Progenitor cell of endocrine pancreas (in vitro differentiated cells): ENCODE data around the gene POU6F1. TPM values are rescaled to one million over a fixed set of nuclear protein-coding genes. Genes with fewer than 3 reads are reported as not detected.

Experiments used
- DNase-seq: peaks from one replicate; pipeline ENCODE4 v3.0.0; 2021; ENCODE audit warnings: low spot score; ENCODE audit not compliant: unreplicated experiment
- H3K27ac Mint-ChIP-seq: 2 replicates; pipeline ENCODE4 v1.8.0; 2021; ENCODE audit warnings: mild to moderate bottlenecking, moderate library complexity, mixed read lengths
- H3K27me3 Mint-ChIP-seq: 2 replicates; pipeline ENCODE4 v1.8.0; 2021; ENCODE audit warnings: mixed read lengths
- H3K36me3 Mint-ChIP-seq: 2 replicates; pipeline ENCODE4 v1.8.0; 2022; ENCODE audit warnings: mixed read lengths; ENCODE audit not compliant: insufficient read depth
- H3K4me1 Mint-ChIP-seq: 2 replicates; pipeline ENCODE4 v1.8.0; 2021; ENCODE audit warnings: low read depth, mixed read lengths
- H3K4me3 Mint-ChIP-seq: 2 replicates; pipeline ENCODE4 v1.8.0; 2021; ENCODE audit warnings: low read depth, mild to moderate bottlenecking, moderate library complexity, mixed read lengths
- H3K9me3 Mint-ChIP-seq: 2 replicates; pipeline ENCODE4 v1.8.0; 2021; ENCODE audit warnings: low read depth, mixed read lengths
- total RNA-seq: library from RNA; stranded (reverse); gene quantifications from 2 replicates; pipeline ENCODE4 v1.2.1, GENCODE V29; 2021
- TF ChIP-seq, protein P1 (sequence below): fragments of 200-600 bp; sonication (generic); IDR thresholded peaks from one replicate; pipeline ENCODE4 v1.5.0; 2021; ENCODE audit warnings: antibody characterized with exemption, mild to moderate bottlenecking; ENCODE audit not compliant: unreplicated experiment

Gene POU6F1
- total RNA-seq, 1 donor from 2014 or later: 8.2 TPM

GRCh38 chr12:51183349-51183748 lies 34.5 kb downstream of the POU6F1 start:
- DNase-seq: no peak
- H3K27ac Mint-ChIP-seq: no peak overlapping the region
- TF ChIP-seq, protein P1, sequence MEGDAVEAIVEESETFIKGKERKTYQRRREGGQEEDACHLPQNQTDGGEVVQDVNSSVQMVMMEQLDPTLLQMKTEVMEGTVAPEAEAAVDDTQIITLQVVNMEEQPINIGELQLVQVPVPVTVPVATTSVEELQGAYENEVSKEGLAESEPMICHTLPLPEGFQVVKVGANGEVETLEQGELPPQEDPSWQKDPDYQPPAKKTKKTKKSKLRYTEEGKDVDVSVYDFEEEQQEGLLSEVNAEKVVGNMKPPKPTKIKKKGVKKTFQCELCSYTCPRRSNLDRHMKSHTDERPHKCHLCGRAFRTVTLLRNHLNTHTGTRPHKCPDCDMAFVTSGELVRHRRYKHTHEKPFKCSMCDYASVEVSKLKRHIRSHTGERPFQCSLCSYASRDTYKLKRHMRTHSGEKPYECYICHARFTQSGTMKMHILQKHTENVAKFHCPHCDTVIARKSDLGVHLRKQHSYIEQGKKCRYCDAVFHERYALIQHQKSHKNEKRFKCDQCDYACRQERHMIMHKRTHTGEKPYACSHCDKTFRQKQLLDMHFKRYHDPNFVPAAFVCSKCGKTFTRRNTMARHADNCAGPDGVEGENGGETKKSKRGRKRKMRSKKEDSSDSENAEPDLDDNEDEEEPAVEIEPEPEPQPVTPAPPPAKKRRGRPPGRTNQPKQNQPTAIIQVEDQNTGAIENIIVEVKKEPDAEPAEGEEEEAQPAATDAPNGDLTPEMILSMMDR: no peak
- H3K4me3 Mint-ChIP-seq: no peak overlapping the region
- no peaks in the 10 kb centered on the region for H3K9me3 Mint-ChIP-seq
- H3K4me1 Mint-ChIP-seq: peaks cover 4% of the 10 kb centered on the region
- no peaks in the 10 kb centered on the region for H3K36me3 Mint-ChIP-seq
- H3K27me3 Mint-ChIP-seq: peaks cover 4% of the 10 kb centered on the region

- no peak overlapping the region for H3K27ac Mint-ChIP-seq
These were observed 36.3 kb downstream of the POU6F1 start for GRCh38 chr12:51181558-51181957.

DNA sequence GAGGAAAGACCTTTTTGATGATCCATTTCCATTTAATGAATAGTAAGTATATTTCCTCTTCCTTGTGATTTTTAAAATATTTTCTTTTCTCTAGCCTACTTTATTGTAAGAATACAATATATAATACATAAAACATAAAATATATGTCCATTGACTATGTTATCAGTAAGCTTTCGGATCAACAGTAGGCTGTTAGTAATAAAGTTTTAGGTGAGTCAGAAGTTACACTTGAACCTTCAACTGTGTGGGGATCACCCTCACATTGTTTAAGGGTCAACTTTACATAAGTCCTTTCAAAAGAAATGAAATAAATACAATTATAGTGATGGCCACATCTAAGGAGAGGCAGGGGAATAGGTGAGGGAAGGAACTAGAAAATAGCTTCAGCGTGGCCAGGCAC lies 40.0 kb downstream of the POU6F1 start:
- TF ChIP-seq, protein P1: no peak

More at GRCh38 chr12:51181558-51181957, 36.3 kb downstream of the POU6F1 start:
- Mint-ChIP-seq H3K27me3 (peaks cover 4% of the 10 kb centered on the region), H3K9me3 (no peaks in the 10 kb centered on the region), H3K36me3 (no peaks in the 10 kb centered on the region), H3K4me1 (no peaks in the 10 kb centered on the region), H3K4me3 (no peak overlapping the region)
- DNase-seq: no peak
- TF ChIP-seq, protein P1: no peak

DNA sequence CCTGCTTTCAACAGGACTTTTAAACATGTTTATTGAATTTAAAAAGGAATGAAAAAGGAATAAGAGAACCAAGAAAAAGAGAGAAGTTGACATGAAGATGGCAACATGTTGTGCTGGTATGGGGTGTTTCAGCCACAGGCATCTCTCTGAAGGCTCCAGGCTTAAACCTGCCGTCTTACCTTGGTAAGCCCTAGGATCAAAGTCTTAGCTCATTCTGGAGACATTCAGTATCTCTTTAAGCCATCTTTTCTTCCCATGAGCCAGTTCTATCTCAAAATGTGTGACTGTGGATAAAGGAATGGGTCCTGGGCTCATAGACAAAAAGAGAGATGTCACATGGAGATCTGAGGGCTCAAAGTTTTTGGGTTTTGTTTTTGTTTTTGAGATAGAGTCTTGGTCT lies 43.4 kb downstream of the POU6F1 start:
- Mint-ChIP-seq H3K27ac (no peak overlapping the region), H3K27me3 (peaks cover 6% of the 10 kb centered on the region), H3K4me3 (peak overlapping the region; percentile 67), H3K36me3 (no peaks in the 10 kb centered on the region), H3K9me3 (no peaks in the 10 kb centered on the region), H3K4me1 (peaks cover 5% of the 10 kb centered on the region)
- no peak for DNase-seq
- TF ChIP-seq, protein P1: no peak

More for the DNA sequence above, 40.0 kb downstream of the POU6F1 start:
- Mint-ChIP-seq H3K4me3 (no peak overlapping the region), H3K9me3 (no peaks in the 10 kb centered on the region), H3K27ac (no peak overlapping the region), H3K4me1 (no peaks in the 10 kb centered on the region), H3K27me3 (peaks cover 6% of the 10 kb centered on the region), H3K36me3 (no peaks in the 10 kb centered on the region)
- no peak for DNase-seq

- H3K27ac Mint-ChIP-seq: peak within 1 kb of the TSS; percentile 93
These were observed 45.1 kb downstream of the POU6F1 start, which contains the start of gene TFCP2 for GRCh38 chr12:51172515-51173431. Gene TFCP2 (minus strand): TSS chr12:51173135. CDS start chr12:51172422, 713 bp downstream.

More at GRCh38 chr12:51172515-51173431, 45.1 kb downstream of the POU6F1 start, which contains the start of gene TFCP2:
- peak; percentile 84 for DNase-seq
- TF ChIP-seq, protein P1: no peak
- peak within 1 kb of the TSS; percentile 67 for H3K4me3 Mint-ChIP-seq
- peaks cover 6% of the 10 kb centered on the region for H3K27me3 Mint-ChIP-seq
- H3K4me1 Mint-ChIP-seq: peaks cover 6% of the 10 kb centered on the region
- no peaks in the 10 kb centered on the region for H3K36me3 Mint-ChIP-seq
- no peaks in the 10 kb centered on the region for H3K9me3 Mint-ChIP-seq
